SK-N-SH treated with all-trans-retinoic acid at 6 μM for 48 hours (cell line): Measurements from ENCODE around the gene IKZF3.

Experiments
- ARNTL ChIP-seq: fragments of 450-650 bp; formaldehyde crosslinking; IDR thresholded peaks from 2 replicates; pipeline ENCODE4 v1.5.0; 2020; ENCODE audit warnings: low read depth, mild to moderate bottlenecking, moderate library complexity, borderline replicate concordance
- PPARA ChIP-seq: fragments of 250-450 bp; sonication (Bioruptor Pico); IDR thresholded peaks from 2 replicates; pipeline ENCODE4 v1.5.0; 2020; ENCODE audit warnings: mild to moderate bottlenecking, borderline replicate concordance
- TCF4 ChIP-seq: fragments of 250-450 bp; sonication (Bioruptor Pico); IDR thresholded peaks from 2 replicates; pipeline ENCODE4 v1.8.0; 2021; ENCODE audit warnings: mild to moderate bottlenecking, moderate library complexity, borderline replicate concordance
- ZC3H10 ChIP-seq: fragments of 250-450 bp; sonication (Bioruptor Pico); IDR thresholded peaks from 2 replicates; pipeline ENCODE4 v1.5.1; 2021; ENCODE audit warnings: mild to moderate bottlenecking, moderate library complexity
- ZFP30 ChIP-seq: fragments of 450-650 bp; formaldehyde crosslinking; IDR thresholded peaks from 2 replicates; pipeline ENCODE4 v1.5.0; 2022; ENCODE audit warnings: mild to moderate bottlenecking, moderate library complexity
- ZNF565 ChIP-seq: fragments of 450-650 bp; formaldehyde crosslinking; conservative IDR thresholded peaks from 2 replicates; pipeline ENCODE4 v1.5.0; 2020; ENCODE audit warnings: low read depth, mild to moderate bottlenecking, moderate library complexity
- ZNF70 ChIP-seq: fragments of 450-650 bp; formaldehyde crosslinking; IDR thresholded peaks from 2 replicates; pipeline ENCODE4 v1.5.0; 2020; ENCODE audit warnings: mild to moderate bottlenecking, moderate library complexity
- TF ChIP-seq, protein P1 (sequence below): fragments of 250-450 bp; sonication (Bioruptor Pico); IDR thresholded peaks from 2 replicates; pipeline ENCODE4 v1.5.1; 2020; ENCODE audit warnings: low read depth, mild to moderate bottlenecking, moderate library complexity
- TF ChIP-seq, protein P2 (sequence below): fragments of 250-450 bp; sonication (Bioruptor Pico); IDR thresholded peaks from 2 replicates; pipeline ENCODE4 v1.8.0; 2020; ENCODE audit warnings: mild to moderate bottlenecking, moderate library complexity, borderline replicate concordance

DNA sequence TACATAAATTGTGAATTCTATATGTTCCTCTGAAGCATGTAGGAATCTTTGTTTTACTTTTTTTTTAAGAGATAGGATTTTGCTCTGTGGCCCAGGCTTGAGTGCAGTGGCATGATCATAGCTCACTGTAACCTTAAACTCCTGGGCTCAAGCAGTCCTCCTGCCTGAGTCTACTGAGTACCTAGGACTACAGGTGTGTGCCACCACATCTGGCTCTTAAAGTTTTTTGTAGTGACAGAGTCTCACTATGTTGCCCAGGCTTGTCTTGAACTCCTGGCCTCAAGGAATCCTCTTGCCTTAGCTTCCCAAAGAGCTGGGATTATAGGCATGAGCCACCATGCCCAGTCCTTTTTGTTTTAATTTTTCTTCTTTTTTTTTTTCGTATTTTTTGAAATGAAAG, 25.3 kb downstream of the IKZF3 start:
- no peak for TF ChIP-seq ARNTL (CRISPR knock-in tag)
- TF ChIP-seq PPARA (CRISPR knock-in tag), result no peak
- TF ChIP-seq ZNF565 (CRISPR knock-in tag), result no peak
- no peak for TF ChIP-seq ZC3H10 (CRISPR knock-in tag)
- TF ChIP-seq, protein P1, sequence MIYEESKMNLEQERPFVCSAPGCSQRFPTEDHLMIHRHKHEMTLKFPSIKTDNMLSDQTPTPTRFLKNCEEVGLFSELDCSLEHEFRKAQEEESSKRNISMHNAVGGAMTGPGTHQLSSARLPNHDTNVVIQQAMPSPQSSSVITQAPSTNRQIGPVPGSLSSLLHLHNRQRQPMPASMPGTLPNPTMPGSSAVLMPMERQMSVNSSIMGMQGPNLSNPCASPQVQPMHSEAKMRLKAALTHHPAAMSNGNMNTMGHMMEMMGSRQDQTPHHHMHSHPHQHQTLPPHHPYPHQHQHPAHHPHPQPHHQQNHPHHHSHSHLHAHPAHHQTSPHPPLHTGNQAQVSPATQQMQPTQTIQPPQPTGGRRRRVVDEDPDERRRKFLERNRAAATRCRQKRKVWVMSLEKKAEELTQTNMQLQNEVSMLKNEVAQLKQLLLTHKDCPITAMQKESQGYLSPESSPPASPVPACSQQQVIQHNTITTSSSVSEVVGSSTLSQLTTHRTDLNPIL (CRISPR knock-in tag), result no peak
- no peak for TF ChIP-seq TCF4 (CRISPR knock-in tag)
- TF ChIP-seq, protein P2, sequence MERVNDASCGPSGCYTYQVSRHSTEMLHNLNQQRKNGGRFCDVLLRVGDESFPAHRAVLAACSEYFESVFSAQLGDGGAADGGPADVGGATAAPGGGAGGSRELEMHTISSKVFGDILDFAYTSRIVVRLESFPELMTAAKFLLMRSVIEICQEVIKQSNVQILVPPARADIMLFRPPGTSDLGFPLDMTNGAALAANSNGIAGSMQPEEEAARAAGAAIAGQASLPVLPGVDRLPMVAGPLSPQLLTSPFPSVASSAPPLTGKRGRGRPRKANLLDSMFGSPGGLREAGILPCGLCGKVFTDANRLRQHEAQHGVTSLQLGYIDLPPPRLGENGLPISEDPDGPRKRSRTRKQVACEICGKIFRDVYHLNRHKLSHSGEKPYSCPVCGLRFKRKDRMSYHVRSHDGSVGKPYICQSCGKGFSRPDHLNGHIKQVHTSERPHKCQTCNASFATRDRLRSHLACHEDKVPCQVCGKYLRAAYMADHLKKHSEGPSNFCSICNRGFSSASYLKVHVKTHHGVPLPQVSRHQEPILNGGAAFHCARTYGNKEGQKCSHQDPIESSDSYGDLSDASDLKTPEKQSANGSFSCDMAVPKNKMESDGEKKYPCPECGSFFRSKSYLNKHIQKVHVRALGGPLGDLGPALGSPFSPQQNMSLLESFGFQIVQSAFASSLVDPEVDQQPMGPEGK (CRISPR knock-in tag), result no peak
- no peak for TF ChIP-seq ZFP30 (CRISPR knock-in tag)
- no peak for TF ChIP-seq ZNF70 (CRISPR knock-in tag)
